HG03139 (cell line): ENCODE measurements around the gene FCRL3.

Experiments
- ATAC-seq: cut with Tn5 transposase; IDR thresholded peaks from one replicate; pipeline ENCODE4 v1.9.1; 2021; ENCODE audit not compliant: unreplicated experiment

Gene FCRL3

GRCh38 chr1:157691285-157691920 is 9.2 kb downstream of the FCRL3 start:
- ATAC-seq, result no peak

GRCh38 chr1:157682710-157683437 is 17.7 kb downstream of the FCRL3 start:
- ATAC-seq, result no peak

- no peak for ATAC-seq
These were observed 21.8 kb downstream of the FCRL3 start for GRCh38 chr1:157678721-157679120.

GRCh38 chr1:157673008-157673407 is 27.6 kb downstream of the FCRL3 start:
- ATAC-seq, result no peak

GRCh38 chr1:157671895-157672294 is 28.7 kb downstream of the FCRL3 start:
- no peak for ATAC-seq

- no peak for ATAC-seq
These were observed 40.9 kb downstream of the FCRL3 start for GRCh38 chr1:157659576-157660247.

GRCh38 chr1:157658571-157658970 is 42.0 kb downstream of the FCRL3 start:
- ATAC-seq, result no peak

GRCh38 chr1:157653494-157653873 is 47.1 kb downstream of the FCRL3 start:
- no peak for ATAC-seq

- ATAC-seq, result peak; percentile 93
These were observed 47.6 kb downstream of the FCRL3 start for GRCh38 chr1:157652859-157653493.

GRCh38 chr1:157648317-157648716 is 52.3 kb downstream of the FCRL3 start:
- no peak for ATAC-seq

GRCh38 chr1:157646144-157646543 is 54.4 kb downstream of the FCRL3 start:
- ATAC-seq, result no peak

GRCh38 chr1:157641177-157641576 is 59.4 kb downstream of the FCRL3 start:
- no peak for ATAC-seq

GRCh38 chr1:157639800-157640199 is 60.8 kb downstream of the FCRL3 start:
- ATAC-seq, result no peak

- ATAC-seq, result no peak
These were observed 71.8 kb downstream of the FCRL3 start for GRCh38 chr1:157628773-157629172.
